ENCODE measurements around the gene PLAC1.

DNA sequence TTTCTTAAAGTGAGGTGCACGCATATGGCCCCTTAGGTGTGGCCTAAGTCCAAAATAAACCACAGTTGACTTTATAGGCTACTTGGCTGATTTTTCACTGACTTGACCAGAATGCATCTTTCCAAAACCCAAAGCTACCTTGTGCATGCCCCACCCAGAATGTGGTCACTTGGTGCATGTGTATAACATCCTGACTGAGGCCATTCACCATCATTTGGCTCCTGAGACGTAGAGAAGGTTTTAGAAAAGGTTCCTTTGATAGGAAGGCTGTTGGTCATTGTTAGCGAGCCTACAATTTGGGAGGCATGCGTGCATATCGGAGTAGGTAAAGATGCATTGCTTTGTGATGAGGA is 84.6 kb downstream of the PLAC1 start:
- TF ChIP-seq, protein P1, sequence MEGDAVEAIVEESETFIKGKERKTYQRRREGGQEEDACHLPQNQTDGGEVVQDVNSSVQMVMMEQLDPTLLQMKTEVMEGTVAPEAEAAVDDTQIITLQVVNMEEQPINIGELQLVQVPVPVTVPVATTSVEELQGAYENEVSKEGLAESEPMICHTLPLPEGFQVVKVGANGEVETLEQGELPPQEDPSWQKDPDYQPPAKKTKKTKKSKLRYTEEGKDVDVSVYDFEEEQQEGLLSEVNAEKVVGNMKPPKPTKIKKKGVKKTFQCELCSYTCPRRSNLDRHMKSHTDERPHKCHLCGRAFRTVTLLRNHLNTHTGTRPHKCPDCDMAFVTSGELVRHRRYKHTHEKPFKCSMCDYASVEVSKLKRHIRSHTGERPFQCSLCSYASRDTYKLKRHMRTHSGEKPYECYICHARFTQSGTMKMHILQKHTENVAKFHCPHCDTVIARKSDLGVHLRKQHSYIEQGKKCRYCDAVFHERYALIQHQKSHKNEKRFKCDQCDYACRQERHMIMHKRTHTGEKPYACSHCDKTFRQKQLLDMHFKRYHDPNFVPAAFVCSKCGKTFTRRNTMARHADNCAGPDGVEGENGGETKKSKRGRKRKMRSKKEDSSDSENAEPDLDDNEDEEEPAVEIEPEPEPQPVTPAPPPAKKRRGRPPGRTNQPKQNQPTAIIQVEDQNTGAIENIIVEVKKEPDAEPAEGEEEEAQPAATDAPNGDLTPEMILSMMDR (IDR thresholded peaks at IDR 0.05; ENCODE audit: low read length): no peak
- no peak for TF ChIP-seq EZH2 (IDR thresholded peaks at IDR 0.05; ENCODE audit: borderline replicate concordance, low read length)
